NCI-H446 (cell line): ENCODE results near the gene TRPT1.

Source experiments
- DNase-seq, 2 experiments: peaks; one replicate each; lab custom pipeline; 2025; lab: John Stamatoyannopoulos, UW

Gene TRPT1

GRCh38 chr11:64225608-64226506 is at the start of gene TRPT1, which contains the start of gene NUDT22:
Gene TRPT1, minus strand, starts transcription at chr11:64226186. Its CDS starts 326 bp downstream, at chr11:64225860.
Gene NUDT22, plus strand, starts transcription at chr11:64226274. Its CDS starts 379 bp downstream, at chr11:64226653.
- DNase-seq: peak; percentile 49 to 90

DNA sequence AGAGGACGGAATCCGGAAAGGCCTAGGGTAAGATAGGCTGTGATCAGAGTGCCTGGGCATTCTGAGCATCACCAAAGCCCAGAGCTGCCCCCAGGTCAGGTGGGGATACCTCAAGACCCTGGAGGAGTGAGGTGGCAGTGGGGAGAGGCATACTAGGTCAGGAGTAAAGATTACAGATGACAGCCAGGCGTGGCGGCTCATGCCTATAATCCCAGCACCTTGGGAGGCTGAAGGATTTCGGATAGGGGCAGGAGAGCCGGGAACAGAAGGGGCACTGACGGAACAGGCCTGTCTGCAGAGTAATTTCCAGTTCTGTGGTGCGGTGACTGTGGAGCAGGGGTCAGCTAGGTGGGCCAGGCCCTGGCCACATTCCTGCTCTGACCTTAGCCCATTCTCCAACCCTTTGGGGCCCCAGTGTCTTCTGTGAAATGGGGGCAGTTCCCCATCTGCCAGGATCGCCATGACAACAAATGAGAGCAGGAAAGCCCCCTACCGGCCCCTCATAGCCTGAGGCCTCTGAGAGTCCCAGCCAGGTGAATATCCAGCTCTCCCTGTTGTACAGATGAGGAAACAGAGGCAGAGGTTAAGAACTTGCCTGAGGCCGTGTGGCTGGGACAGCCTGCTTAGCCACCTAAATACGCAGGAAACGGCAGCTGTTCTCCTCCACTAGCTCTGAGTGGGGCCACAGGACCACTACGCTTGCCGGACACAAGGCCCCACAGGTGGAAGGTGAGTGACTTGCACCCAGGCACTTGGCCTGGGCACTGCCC is 49.2 kb upstream of the TRPT1 start:
- DNase-seq: no peak

GRCh38 chr11:64269540-64270220 is 43.7 kb upstream of the TRPT1 start:
- DNase-seq: peak; percentile 100

DNA sequence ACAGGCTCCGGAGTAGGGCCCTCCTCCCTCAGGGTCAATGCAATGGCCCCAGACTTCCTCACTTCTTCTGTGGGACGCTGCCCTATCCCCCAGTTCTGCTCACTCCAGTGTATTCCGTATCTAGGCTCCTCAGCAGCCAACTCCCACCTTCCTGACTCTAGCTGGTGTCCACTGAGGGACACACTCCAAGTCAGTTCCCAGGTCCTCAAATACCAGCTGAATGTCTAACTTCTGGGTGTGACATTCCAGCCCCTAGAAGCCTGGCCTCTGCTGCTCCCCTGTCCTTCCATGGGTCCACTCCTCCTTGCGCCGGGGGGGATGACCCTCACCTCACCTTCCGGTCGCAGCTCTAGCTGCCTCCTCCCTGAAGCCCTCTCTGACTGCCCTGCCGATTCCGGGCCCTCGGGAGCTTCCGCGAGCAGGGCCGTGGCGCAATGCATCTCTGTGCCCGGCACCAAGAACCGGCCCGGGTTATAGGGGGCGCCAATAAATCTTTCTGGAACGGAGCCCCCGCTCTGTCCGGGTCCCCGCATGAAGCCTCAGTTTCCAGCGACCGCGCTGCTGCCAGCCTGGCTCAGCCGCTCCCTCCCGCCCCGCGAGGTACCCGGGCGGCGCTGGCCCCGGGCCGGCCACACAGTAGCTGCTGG is 43.0 kb upstream of the TRPT1 start:
- no peak for DNase-seq

DNA sequence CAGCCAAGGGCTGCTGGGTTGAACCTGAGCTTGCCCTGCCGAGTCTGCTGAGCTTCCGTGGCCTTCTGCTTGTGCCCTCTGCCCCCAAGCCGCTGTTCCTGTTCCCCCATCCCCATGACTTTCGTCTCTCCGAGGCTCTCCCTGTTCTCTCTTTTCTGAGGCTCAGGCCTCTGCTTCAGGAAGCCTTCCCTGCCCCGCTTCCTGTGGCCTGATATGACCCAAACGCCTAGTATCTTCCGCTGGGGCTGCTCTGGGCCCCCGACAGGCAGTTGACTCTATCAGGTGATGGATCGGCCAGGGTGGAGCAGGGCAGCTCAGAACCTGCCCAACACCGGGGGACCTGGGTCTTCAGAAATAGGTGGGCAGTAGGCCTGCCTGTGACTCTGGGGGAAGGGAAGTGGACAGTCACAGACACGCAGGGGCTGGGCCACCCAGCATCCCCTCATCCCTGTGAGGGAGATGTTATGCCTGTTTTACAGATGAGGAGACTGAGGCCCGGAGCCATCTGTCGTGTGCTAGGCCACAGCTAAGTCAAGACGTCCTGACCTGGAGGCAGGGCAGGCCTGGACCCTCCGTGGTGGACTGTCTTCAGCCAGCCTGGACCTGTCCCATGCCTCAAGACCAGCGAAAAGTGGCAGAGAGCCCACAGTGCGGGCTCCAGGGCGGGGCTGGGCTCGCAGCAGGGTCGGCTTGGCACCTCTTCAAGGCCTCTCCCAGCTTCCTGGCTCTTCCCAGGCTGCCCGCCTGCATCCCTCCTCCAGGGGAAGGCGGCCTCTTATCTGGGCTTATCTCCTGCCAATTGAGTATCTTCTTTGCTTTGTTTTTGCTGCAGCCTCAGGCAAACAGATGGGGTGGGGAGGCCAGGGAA is 42.3 kb upstream of the TRPT1 start:
- DNase-seq: peak in 1 of 2 experiments; percentile 68

GRCh38 chr11:64267207-64267945 is 41.4 kb upstream of the TRPT1 start:
- DNase-seq: no peak

- DNase-seq: no peak
Measured at GRCh38 chr11:64266339-64266738, 40.4 kb upstream of the TRPT1 start.

DNA sequence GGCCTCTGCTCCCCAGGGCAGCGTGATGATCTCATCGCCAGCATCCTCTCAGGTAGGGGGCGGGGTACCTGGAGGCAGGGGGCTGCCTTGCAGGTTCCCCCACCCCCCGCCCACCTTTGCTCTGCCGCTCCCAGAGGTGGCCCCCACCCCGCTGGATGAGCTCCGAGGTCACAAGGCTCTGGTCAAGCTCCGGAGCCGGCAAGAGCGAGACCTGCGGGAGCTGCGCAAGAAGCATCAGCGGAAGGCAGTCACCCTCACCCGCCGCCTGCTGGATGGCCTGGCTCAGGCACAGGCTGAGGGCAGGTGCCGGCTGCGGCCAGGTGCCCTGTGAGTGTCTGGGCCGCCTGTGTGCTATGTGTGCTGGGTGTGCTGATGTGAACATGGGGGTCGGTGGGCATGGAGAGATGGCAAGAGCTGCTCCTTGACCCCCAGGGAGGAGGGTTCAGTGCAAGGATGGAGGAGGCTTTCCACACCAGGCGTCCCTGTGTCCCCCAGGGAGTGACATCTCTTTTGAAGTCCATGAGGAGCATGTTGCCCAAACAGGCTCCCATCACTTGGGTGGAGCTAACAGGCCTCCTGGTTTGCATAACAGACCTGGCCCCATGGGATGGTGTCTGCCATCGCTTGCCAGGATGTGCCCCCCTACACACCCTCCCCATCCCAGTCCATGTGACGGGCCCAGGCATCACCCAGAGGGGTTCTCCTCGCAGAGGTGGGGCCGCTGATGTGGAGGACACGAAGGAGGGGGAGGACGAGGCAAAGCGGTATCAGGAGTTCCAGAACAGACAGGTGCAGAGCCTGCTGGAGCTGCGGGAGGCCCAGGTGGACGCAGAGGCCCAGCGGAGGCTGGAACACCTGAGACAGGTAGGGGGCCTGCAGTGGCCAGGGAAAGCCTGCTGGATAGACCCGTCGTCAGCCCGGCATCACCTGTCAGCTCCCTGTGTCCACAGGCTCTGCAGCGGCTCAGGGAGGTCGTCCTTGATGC is 39.5 kb upstream of the TRPT1 start:
- no peak for DNase-seq

DNA sequence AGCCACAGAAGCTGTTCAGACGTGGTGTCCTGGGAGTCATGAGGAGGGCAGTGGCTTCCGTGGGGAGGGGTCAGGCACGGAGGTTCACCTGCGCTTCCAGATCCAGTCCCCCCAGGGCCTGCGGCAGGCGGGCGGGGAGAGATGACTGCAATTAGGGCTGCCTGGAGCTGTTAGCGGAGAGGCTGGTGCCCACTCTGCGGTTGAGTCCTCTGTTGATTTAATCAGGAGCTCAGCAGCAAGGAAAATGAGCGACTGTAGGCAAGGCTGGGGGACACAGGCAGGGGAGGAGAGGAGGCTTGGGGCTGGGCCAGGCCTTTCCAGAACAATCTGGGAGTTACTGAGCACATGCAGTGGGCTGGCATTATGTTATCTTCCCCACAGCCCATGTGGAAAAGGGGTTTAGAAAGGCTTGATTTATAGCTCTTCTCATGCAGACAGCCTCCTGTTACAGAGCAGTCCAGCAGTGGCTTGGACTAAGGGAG is 38.4 kb upstream of the TRPT1 start:
- no peak for DNase-seq

- DNase-seq: no peak
Measured at GRCh38 chr11:64263947-64264317, 37.9 kb upstream of the TRPT1 start.

- no peak for DNase-seq
Measured at GRCh38 chr11:64263021-64263946, 37.3 kb upstream of the TRPT1 start.

GRCh38 chr11:64262271-64263002 is 36.5 kb upstream of the TRPT1 start:
- DNase-seq: no peak

- no peak for DNase-seq
Measured at GRCh38 chr11:64261556-64262080, 35.6 kb upstream of the TRPT1 start.

GRCh38 chr11:64260147-64260708 is 34.2 kb upstream of the TRPT1 start:
- DNase-seq: no peak

GRCh38 chr11:64259533-64260067 is 33.6 kb upstream of the TRPT1 start:
- no peak for DNase-seq

- DNase-seq: no peak
Measured at GRCh38 chr11:64258946-64259532, 33.1 kb upstream of the TRPT1 start.
